ENCODE measurements around the gene REPS1.
"Not testable (repeated sequence)": the region's sequence is repeated elsewhere in the genome, so short reads cannot be mapped to it uniquely, and the experiment has no call there.

Gene REPS1

GRCh38 chr6:138943089-138943625, 44.9 kb downstream of the REPS1 start:
- no peak for DNase-seq
- peaks cover 36% of the 10 kb centered on the region for H3K36me3 ChIP-seq

GRCh38 chr6:138936873-138937272, 51.2 kb downstream of the REPS1 start:
- peaks cover 17% of the 10 kb centered on the region for H3K36me3 ChIP-seq
- not testable (repeated sequence) for H3K27me3 ChIP-seq; H3K4me3 ChIP-seq (ENCODE audit: low read depth, low read length); DNase-seq; H3K9me3 ChIP-seq; H3K4me1 ChIP-seq

More at GRCh38 chr6:138943089-138943625, 44.9 kb downstream of the REPS1 start:
- Histone ChIP-seq H3K4me3 (ENCODE audit: low read depth, low read length) (no peak overlapping the region), H3K9me3 (no peaks in the 10 kb centered on the region), H3K27me3 (no peaks in the 10 kb centered on the region), H3K4me1 (no peaks in the 10 kb centered on the region; the same call in 1 of the 2 replicates)
- TF ChIP-seq CTCF (IDR thresholded peaks at IDR 0.05; ENCODE audit: low read depth, low read length), result no peak

DNA sequence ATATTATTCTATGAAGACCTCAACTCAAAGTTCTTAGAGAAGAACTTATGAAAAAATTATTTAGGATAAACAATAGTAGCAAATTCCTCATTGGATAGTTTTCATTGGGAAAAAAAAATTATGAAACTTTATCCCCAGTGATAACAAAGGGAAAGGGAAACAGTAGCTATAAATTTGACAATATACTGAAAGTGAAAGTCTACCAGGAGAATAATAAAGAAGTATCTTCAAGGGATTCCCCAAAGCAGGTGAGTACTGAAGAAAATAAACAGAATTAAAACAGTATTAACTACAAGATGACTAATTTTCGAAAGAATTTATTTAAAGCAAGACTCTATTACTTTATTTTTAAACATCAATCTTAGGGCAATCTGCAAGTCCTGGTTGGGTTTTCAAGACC, 56.4 kb downstream of the REPS1 start:
- Histone ChIP-seq H3K4me3 (ENCODE audit: low read depth, low read length) (no peak overlapping the region), H3K4me1 (peaks cover 1% of the 10 kb centered on the region), H3K27me3 (no peaks in the 10 kb centered on the region), H3K36me3 (peaks cover 1% of the 10 kb centered on the region), H3K9me3 (no peaks in the 10 kb centered on the region)
- no peak for DNase-seq
- no peak for TF ChIP-seq CTCF (IDR thresholded peaks at IDR 0.05; ENCODE audit: low read depth, low read length)

DNA sequence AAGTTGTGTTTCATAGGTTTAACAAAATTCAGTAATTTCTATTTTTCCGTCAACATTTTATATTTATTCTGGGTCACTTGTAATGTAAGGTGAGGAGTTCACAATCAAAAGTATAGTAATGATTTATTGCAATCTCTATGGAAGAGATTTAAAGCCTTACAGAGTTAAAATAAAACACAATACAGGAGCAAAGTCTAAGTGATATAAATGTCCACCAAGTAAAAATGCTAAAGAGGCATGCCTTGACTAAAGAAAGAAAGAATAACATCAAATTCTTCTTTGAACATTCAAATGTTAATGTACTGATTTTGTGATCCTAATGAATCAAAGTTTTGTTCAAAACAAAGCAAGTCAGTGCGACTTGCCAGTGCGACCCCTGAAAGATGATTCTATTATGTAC, 61.5 kb downstream of the REPS1 start:
- Histone ChIP-seq H3K36me3 (no peaks in the 10 kb centered on the region), H3K4me1 (peaks cover 8% of the 10 kb centered on the region), H3K4me3 (ENCODE audit: low read depth, low read length) (no peak overlapping the region), H3K27me3 (no peaks in the 10 kb centered on the region), H3K9me3 (no peaks in the 10 kb centered on the region)
- no peak for TF ChIP-seq CTCF (IDR thresholded peaks at IDR 0.05; ENCODE audit: low read depth, low read length)
- DNase-seq, result no peak

GRCh38 chr6:138925806-138926205, 62.2 kb downstream of the REPS1 start:
- Histone ChIP-seq H3K4me1 (peaks cover 8% of the 10 kb centered on the region), H3K4me3 (ENCODE audit: low read depth, low read length) (no peak overlapping the region), H3K36me3 (no peaks in the 10 kb centered on the region), H3K27me3 (no peaks in the 10 kb centered on the region), H3K9me3 (no peaks in the 10 kb centered on the region)
- DNase-seq, result no peak
- TF ChIP-seq CTCF (IDR thresholded peaks at IDR 0.05; ENCODE audit: low read depth, low read length), result no peak

DNA sequence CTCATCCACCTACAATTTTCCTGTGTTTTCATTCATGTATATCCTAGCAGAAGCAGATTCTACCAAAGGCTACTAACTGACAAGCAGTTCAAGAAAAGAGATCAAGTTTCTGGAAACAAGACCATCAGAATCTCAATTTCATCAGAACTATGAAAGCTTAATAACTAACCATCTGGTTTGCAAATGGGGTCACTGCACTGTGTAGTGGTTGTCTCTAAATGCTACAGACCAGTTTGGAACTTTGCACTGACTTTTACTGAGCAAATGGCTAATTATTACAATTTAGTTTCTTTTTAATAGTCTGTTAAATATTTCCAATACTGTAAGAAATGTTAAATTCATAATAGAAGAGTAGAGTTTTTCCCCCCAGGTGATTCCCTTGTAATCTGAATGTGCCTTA, 64.5 kb downstream of the REPS1 start:
- DNase-seq, result no peak
- Histone ChIP-seq H3K4me3 (ENCODE audit: low read depth, low read length) (no peak overlapping the region), H3K9me3 (no peaks in the 10 kb centered on the region), H3K4me1 (peaks cover 8% of the 10 kb centered on the region), H3K36me3 (peaks cover 2% of the 10 kb centered on the region; the same call in 1 of the 2 replicates), H3K27me3 (no peaks in the 10 kb centered on the region)
- TF ChIP-seq CTCF (IDR thresholded peaks at IDR 0.05; ENCODE audit: low read depth, low read length), result no peak

GRCh38 chr6:138920906-138921305, 67.1 kb downstream of the REPS1 start:
- H3K9me3 ChIP-seq, result no peaks in the 10 kb centered on the region
- no peak overlapping the region for H3K4me3 ChIP-seq (ENCODE audit: low read depth, low read length)
- no peaks in the 10 kb centered on the region for H3K4me1 ChIP-seq
- H3K27me3 ChIP-seq, result no peaks in the 10 kb centered on the region
- no peak for TF ChIP-seq CTCF (IDR thresholded peaks at IDR 0.05; ENCODE audit: low read depth, low read length)
- H3K36me3 ChIP-seq, result peaks cover 11% of the 10 kb centered on the region
- no peak for DNase-seq
